NCI-H2196 treated with DMSO at 0.1 percent for 48 hours (cell line): Measurements from ENCODE around the gene PPM1L.
"Not testable (repeated sequence)": the region's sequence is repeated elsewhere in the genome, so short reads cannot be mapped to it uniquely, and the experiment has no call there.

Experiments used
- DNase-seq: peaks from one replicate; lab custom pipeline; 2025; ENCODE audit not compliant: unreplicated experiment; lab: John Stamatoyannopoulos, UW

Gene PPM1L

DNA sequence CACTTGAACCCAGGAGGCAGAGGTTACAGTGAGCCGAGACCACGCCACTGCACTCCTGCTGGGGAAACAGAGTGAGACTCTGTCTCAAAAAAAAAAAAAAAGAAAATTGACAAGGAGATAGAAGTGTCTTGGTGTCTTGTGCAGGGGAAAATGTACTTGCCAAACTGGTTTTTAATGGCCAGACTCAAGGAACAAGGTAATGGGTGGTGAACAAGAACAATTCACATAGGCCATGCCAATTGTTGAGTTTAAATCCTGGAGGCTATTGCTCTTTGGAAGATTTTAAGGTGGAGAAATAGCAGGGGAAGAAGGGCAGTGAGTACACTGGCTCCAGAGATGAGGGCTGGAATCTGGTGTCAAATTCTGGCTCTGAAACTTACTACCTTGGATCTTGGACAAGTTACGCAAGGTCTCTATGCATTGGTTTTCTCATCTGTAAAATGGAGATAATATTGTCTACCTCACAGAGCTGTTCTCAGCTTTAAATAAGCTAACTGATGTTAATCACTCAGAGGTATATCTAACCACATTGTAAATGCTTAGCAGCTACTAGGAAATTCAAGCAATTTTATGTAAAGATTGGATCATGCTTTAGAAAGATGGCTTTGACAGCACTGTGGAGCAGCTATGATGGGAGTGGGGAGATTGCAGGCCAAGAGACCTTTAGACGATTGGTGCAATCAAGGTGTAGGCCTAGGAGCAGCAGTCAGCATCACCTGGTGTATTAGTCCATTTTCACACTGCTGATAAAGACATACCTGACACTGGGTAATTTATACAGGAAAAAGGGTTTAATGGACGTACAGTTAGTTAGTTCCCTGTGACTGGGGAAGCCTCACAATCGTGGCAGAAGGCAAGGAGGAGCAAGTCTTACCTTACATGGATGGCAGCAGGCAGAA, 270.8 kb downstream of the PPM1L start:
- DNase-seq = no peak

DNA sequence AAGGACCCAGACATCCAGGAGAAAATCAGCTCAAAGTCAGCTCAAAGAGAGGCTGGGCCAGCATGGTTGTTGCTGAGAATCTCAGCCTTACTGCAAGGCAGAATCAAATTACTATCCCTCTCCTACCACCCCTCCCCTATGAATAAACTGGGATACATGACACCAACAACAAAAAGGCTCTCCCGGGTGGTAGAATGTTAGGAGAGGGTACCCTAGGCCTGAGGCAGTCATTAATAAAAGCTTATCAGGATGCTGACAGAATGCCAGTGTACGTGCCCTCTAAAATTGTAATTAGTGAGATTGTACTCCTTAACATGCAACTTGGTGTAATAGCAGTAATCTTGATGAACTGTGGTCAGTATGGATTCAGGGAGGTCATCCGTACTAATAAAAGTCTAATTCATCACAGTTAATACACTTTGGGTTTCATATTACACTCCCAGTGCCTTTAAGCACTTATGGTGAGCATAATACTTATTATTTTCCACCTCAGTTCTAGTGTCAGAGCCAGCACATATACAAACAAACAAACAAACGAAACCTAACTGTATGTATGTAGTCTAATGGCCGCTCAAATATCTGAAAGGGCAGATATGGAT, 272.6 kb downstream of the PPM1L start:
- DNase-seq = no peak

GRCh38 chr3:161031134-161031533, 275.1 kb downstream of the PPM1L start:
- no peak for DNase-seq

- DNase-seq = not testable (repeated sequence)
These were observed 279.0 kb downstream of the PPM1L start for GRCh38 chr3:161034913-161035550.

GRCh38 chr3:161035711-161036110, 279.7 kb downstream of the PPM1L start:
- DNase-seq = no peak

- DNase-seq = no peak
These were observed 282.7 kb downstream of the PPM1L start for GRCh38 chr3:161038725-161039124.

DNA sequence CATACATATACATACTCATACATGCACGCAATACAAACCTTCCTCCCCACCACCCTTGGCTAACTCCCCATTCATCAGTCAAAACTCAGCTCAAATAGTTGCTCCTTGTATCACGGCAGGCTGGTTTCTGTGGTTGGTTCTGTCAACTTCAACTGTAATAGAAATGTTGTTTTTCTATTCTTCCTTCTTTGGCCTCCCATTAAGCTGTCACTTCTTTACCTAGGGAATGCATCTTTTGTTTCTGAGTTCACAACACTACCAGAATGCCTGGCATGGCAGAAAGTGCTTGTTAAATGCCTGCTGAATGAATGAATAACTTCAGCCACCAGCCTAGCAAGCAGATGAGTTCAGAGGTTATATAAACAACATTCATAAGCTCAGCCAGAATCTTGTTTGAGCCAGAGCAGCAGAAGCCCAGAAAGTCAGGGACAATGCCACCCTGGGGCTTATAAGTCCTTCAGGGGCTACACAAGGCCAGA, 286.0 kb downstream of the PPM1L start:
- DNase-seq = no peak

DNA sequence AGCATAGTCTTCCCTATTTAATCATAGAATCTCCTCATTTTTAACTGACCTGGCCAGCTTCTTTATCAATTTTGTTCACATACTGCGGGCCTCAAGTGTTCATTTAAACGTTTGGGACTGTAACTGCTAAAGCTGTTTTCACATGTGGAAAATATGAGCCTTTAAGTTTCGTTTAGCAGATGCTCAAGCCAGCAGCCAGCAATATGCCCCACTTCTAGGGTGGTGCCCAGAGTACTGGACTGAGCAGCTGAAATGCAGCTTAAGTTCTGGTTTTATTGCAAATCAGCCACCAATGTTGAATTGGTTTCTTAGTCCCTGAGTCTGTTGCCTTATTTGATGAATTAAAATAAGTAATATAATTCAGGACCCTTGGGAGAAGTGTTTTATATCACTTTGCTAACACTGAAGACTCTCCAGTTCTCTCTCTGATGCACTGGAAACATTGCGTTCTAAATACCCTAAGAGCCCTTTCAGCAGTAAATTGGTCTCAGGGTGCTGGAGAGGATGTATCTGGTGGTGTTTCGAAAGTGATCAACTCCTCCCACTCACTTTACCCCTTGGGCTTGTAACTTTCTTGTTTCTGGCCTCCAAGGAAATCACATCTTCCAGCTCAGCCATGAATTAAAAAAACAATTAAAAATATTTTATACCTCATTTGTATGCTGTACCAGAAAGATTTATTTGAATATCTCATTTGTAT, 287.5 kb downstream of the PPM1L start:
- no peak for DNase-seq

DNA sequence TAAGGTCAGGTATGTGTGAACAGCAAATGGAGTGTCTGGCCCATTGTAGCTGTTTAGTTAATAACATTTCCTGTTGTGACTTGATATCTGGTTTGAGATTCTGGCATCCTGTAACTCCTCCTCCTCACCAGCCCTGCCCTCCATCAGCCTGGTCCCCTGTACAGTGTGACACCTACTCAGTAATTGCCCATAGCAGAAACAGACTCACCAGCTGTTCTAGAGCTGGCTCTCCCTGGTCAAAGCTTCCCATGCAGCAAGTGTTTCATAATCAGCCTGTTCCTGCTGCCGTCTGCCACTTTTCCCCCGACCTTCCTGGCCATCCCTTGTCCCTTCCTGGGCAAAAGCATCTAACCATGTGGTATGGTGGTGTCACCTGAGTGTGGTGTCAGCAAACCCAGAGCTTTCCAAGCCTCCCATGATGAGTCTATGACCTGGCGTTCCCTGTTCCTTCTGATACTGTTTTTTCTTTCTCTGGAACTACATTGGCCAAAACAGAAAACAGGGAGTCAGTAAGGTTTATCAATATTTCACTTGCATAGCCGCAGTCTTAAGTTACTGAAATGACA, 293.7 kb downstream of the PPM1L start:
- no peak for DNase-seq

DNA sequence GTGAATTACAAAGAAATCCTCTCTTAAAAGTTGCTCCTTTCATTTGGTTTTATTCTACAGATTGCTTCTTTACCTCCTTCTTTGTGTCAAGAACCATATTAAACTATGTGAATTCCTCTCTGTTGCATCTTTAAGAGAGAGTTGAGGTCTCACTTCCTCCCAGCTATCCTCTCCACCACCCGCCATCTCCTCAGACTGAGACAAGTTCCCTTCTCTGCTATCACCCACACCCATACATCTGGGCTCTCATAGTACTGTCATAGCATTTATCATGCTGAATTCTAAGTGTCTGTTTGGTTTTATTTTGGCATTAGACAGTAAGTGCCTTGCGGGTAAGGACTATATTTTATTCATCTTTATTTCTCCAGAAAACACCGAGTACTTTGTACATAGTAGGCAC, 294.9 kb downstream of the PPM1L start:
- DNase-seq = no peak

DNA sequence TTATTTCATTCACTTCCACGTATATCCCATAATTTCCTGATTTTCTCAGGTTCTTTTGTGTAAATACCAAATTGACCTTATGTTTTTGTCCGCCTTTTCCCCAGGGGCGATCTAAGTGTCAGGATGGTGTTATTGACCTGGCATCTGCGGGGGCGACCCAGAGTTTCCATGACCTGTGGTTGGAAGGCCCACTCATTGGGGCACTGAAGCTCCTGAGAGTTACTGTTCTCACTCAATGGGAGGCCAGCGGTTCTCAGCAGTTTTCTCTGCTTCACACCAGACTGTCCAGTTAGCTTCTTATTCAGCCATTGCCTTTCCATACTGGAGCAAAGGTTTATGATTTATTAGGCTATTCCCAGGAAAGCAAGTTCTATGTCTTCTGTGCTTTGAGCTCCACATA, 295.8 kb downstream of the PPM1L start:
- DNase-seq = no peak

- DNase-seq = no peak
These were observed 299.0 kb downstream of the PPM1L start for GRCh38 chr3:161054860-161055604.

DNA sequence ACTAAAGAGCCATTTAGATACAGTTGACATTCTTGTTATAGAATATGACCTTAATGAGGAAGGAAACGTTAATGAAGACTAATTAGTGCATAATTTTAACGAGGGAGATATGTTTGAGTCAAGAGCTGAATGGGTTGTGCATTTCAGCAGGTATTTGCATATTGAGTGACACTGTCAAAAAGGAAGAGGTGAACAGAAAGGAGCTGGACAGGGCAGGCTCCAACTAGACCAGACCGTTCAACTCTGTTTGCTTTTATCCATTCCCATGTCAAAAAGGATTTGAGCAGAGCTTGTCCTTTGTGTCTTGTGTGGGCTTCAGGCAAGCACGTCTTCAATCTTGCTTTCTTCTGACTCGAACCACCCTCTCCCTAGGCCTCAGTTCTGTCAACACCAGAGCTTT, 308.4 kb downstream of the PPM1L start:
- DNase-seq = no peak

DNA sequence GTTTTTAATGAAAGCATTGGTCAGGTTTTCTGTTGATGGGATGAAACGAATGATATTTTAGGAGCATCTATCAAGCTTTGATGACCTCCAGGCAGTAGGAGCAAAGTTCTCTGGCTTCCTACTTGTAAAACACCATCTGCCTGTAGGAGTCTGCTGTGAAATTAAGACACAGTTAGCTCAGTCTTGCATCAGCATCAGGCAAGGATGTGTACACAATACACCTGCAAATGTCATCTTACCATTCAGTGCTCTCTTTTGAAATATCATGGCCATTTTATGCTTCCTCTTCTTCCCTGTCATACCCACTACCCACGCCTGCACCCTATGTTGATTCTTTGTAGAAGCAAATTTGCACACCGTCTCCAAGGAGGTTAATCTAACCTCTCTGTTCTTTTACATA, 310.9 kb downstream of the PPM1L start:
- no peak for DNase-seq

DNA sequence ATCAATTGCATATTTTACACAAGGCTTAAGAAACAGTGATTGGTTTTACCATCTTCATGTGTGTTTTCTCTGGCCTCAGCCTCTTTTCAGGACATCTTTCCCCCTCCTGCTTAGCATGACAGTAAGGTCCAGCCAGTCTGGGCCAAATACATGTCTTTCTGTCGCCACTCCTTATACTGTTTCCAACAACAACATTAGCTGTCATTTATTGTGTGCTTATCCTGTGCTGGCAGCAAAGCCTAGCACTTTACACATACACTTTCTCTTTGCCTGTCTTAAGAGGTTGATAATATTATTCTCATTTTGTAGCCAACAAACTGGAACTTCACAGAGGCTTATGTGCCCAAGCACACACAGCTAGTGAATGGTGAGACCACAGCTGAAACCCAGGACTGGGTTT, 311.3 kb downstream of the PPM1L start:
- no peak for DNase-seq

DNA sequence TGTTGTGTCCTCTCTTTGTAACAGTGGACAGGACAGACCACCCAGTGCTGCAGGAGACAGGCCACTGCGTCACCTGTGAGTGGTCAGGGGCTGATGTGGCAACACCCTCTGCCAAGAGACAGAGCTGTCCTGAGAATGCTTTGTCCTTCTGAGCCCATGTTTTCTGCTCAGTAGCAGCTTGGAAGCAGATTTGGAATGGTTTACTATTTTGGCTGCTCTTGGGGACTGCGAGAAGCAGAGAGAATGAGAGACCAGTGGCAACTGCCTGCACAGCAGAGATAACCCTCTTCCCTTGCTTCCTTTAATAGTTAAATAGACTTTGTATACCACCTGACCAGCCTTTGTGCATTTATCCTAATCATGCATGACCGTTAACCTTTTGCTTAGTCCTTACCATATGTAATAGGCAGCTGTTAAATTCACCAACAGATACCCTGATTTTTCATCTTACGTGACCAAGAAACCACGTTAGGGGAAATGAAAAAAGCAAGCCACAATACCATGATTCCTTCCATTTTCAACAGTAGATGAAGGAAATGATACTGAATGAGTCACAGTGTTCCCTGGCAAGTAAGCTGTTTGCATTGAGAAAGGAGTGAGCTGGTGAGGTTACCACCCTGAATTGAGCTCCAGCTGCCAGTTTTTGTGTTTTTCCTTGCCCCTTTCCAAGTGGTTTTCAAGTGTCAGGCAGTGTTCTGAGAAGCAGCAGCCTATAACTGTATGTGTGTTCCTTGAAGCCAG, 313.6 kb downstream of the PPM1L start:
- DNase-seq = peak; percentile 71

GRCh38 chr3:161070252-161070930, 314.4 kb downstream of the PPM1L start:
- no peak for DNase-seq

DNA sequence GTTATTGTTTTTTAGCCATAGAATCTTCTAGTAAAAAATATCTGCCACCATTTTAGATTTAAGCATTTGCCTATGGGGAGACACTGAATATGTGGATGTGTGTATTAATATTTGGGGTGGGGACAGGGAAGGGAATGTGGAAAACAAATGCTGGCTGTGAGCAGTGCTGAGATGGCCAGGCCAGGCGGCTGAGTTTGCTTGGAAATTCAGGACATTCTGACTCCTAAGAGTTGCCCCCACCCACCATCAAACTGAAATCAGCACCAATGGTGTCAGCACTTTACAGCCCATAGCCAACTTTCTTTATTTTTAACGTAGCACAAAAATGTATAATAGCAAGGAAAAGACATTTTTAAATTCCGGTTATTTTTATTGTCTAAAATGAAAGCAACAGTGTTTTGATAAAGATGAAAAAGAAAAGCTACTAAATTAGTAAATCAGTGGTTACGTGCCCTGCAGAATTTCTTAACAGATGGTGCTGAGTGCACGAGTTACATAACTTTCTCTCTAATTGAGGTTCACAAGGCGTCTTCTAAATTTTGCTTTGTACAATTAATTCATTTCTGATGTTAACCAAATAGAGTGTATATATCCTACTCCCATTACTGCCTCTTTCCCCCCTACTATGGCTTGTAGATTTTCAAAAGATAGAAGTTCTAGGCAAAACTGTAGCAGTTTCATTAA, 315.1 kb downstream of the PPM1L start:
- no peak for DNase-seq
